Karpas-422 (cell line): ENCODE results near the gene CIROP. TPM values are rescaled to one million over a fixed set of nuclear protein-coding genes. Genes with fewer than 3 reads are reported as not detected.

ENCODE experiments used
- DNase-seq: peaks from one replicate; pipeline ENCODE4 v3.0.0-alpha.2; 2015
- H2AFZ ChIP-seq: fragments of 200-600 bp; sonication (generic); 2 replicates; pipeline ENCODE4 v1.6.1; 2014; ENCODE audit warnings: antibody characterized with exemption, low read length, mixed read lengths
- H3K27ac ChIP-seq: fragments of 200-600 bp; sonication (generic); 2 replicates; pipeline ENCODE4 v1.5.1; 2014; ENCODE audit warnings: mild to moderate bottlenecking, low read length, moderate library complexity
- H3K27me3 ChIP-seq: fragments of 200-600 bp; sonication (generic); 2 replicates; pipeline ENCODE4 v1.6.1; 2014; ENCODE audit warnings: low read length, mixed read lengths
- H3K36me3 ChIP-seq: fragments of 200-600 bp; sonication (generic); 2 replicates; pipeline ENCODE4 v1.6.1; 2014; ENCODE audit warnings: low read length, mixed read lengths; ENCODE audit not compliant: insufficient read depth
- H3K4me1 ChIP-seq: fragments of 200-600 bp; sonication (generic); 2 replicates; pipeline ENCODE4 v1.6.1; 2014; ENCODE audit warnings: mild to moderate bottlenecking, low read length, mixed read lengths
- H3K4me2 ChIP-seq: fragments of 200-600 bp; sonication (generic); 2 replicates; pipeline ENCODE4 v1.6.1; 2014; ENCODE audit warnings: low read length, low read depth, mild to moderate bottlenecking; ENCODE audit not compliant: poor library complexity, severe bottlenecking
- H3K4me3 ChIP-seq: fragments of 200-600 bp; sonication (generic); 2 replicates; pipeline ENCODE4 v1.5.1; 2014; ENCODE audit warnings: mild to moderate bottlenecking, antibody characterized with exemption, low read length, mixed read lengths
- H3K79me2 ChIP-seq: fragments of 200-600 bp; sonication (generic); 2 replicates; pipeline ENCODE4 v1.6.1; 2014; ENCODE audit warnings: mild to moderate bottlenecking, low read length, mixed read lengths
- H3K9ac ChIP-seq: fragments of 200-600 bp; sonication (generic); 2 replicates; pipeline ENCODE4 v1.6.0; 2014; ENCODE audit warnings: low read length
- H3K9me2 ChIP-seq: fragments of 200-600 bp; sonication (generic), shearing (Covaris generic); replicated peaks from 2 replicates; pipeline ENCODE4 v1.6.0; 2014; ENCODE audit warnings: mild to moderate bottlenecking, low read length, moderate library complexity; ENCODE audit not compliant: insufficient read depth
- H3K9me3 ChIP-seq: fragments of 300-700, 200-600 bp; sonication (generic); 2 replicates; pipeline ENCODE4 v1.6.1; 2014; ENCODE audit warnings: low read length, mixed read lengths
- H4K20me1 ChIP-seq: fragments of 200-600 bp; sonication (generic); 2 replicates; pipeline ENCODE4 v1.6.1; 2014; ENCODE audit warnings: mild to moderate bottlenecking, antibody characterized with exemption, low read length, low read depth; ENCODE audit not compliant: insufficient read depth
- total RNA-seq: library from RNA; depleted of rRNA; stranded (reverse); fragments of >200 nt; shearing (Covaris generic); gene quantifications from 2 replicates; pipeline ENCODE4 v1.2.3, GENCODE V29; 2014; ENCODE audit warnings: low replicate concordance

The CIROP gene
- total RNA-seq, 1 experiment from 2014 or later = not detected

DNA sequence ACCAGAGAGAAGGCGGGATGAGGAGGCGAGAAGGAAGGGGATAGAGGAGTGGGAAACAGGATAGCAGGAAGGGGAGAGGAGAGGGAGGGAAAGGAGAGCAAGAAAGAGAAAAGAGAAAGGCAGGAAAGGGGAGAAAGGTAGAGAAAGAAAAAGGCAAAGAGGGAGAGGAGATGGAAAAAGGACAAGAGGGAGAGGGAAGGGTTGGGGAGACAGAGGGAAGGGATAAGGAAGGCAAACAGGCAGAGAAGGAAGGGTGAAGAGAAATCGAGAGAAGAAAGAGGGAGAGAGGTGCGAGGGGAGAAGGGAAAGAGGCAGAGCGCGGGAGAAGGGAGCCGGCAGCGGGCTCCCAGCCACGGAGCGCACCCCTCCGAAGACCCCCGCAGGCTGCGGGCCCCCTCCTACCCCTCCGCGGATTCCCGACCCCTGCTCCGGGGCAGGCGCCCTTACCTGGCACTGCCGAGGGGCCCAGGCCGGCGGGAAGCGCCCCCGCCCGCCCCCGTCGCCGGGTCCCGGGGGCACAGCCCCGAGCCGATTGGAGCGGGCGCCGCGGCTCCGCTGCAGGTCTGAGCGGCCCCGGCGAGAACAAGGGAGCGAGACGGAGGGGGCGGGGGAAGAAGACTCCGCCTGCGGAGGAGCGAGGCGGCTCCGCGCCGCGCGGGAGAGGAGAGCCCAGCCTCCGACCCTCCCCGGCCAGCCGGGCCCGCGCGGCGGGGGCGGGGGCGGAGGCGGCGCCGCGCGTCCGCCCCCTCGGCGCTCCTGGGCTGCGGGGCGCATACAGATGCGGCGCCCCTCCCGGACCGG is 47.6 kb downstream of the CIROP start, which contains the start of gene CDH24:
CDH24 (minus strand) TSS at position 565 of the 801 bp plus-strand sequence. CDS start 1,787 bp downstream, outside the sequence.
- Histone ChIP-seq H3K79me2 (no peaks in the 10 kb centered on the region), H3K27ac (no peak within 1 kb of the TSS), H3K4me3 (peak within 1 kb of the TSS; percentile 71), H3K9me3 (no peaks in the 10 kb centered on the region), H2AFZ (no peak within 1 kb of the TSS), H3K9ac (peak within 1 kb of the TSS; percentile 70), H3K36me3 (peaks cover 12% of the 10 kb centered on the region), H3K4me2 (peak within 1 kb of the TSS; percentile 94), H3K9me2 (no peaks in the 10 kb centered on the region), H3K4me1 (peaks cover 19% of the 10 kb centered on the region), H3K27me3 (no peaks in the 10 kb centered on the region), H4K20me1 (peaks cover 9% of the 10 kb centered on the region)
- peak; percentile 90 for DNase-seq

DNA sequence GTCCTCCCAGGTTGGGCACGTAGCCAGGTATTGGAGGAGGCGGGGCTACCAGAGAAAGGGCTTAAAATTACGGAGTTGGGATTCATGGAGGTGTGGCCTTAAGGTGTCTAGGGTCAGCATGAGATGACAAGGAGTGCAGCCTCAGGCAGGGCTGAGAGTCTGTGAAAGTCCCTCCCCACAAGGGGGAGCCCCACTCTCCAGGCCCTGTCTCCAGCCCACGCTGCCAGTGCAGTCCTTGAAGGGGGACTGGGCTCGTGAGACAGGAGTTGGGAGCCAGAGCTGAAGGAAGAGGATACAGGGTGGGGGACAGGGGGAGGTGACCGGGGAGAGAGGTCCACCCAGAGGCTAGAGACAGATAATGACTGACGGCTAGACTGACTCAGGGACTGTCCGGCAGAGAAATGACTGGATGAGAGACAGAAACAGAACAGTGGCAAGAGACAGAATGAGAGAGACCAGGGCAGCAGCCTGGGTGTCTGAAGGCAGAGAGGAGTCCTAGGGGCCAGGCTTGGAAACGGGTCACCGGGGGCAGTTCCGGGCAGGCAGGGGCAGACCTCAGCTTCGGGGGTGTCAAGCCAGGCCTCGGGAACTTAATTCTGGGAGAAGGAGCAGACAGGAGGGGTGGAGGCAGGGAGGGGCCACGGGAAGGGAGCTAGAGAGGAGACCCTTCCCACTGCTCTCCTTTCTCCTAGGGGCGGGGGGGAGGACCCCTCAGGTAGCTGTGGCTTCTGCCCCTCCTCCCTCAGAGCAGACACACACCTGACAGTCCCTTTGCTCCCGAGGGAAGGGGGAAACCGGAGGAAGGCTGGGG is 48.4 kb downstream of the CIROP start:
- DNase-seq = peak; percentile 92
- no peak overlapping the region for H3K27ac ChIP-seq
- no peaks in the 10 kb centered on the region for H3K27me3 ChIP-seq
- H3K4me1 ChIP-seq = peaks cover 19% of the 10 kb centered on the region
- no peak overlapping the region for H3K4me3 ChIP-seq
- H3K9me2 ChIP-seq = no peaks in the 10 kb centered on the region
- H3K79me2 ChIP-seq = no peaks in the 10 kb centered on the region
- peak overlapping the region; percentile 45; the same call in 1 of the 2 replicates for H3K9ac ChIP-seq
- H2AFZ ChIP-seq = no peak overlapping the region
- peaks cover 9% of the 10 kb centered on the region for H3K36me3 ChIP-seq
- H3K4me2 ChIP-seq = peak overlapping the region; percentile 94
- no peaks in the 10 kb centered on the region for H3K9me3 ChIP-seq
- H4K20me1 ChIP-seq = peaks cover 9% of the 10 kb centered on the region

DNA sequence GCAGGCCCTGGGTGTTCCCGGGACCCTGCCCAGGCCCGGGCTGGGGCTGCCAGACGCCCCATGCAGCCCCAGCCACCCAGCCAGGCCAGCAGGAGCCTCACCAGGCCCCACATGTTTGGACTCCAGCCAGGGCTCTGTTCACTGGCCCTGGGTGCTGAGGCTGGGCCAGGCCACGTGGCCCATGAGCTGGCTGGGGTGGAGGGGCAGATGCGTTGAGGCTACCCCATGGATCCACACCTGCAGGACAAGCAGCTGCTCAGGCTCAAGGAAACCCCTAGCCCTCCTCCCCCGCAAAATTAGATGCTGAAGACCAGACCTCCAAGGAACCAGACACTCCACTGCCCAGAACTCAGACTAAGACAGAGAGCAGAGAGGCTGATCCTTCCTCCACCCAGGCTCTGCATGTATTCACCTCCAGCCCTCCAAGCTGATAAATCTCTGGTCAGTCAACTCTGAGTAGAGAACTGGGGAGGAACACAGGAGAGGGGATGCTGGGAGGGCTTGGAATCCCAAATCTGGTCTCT is 49.1 kb downstream of the CIROP start:
- no peak for DNase-seq
- Histone ChIP-seq H3K27me3 (no peaks in the 10 kb centered on the region), H3K9me2 (no peaks in the 10 kb centered on the region), H4K20me1 (peaks cover 5% of the 10 kb centered on the region; the same call in 1 of the 2 replicates), H3K79me2 (no peaks in the 10 kb centered on the region), H3K9ac (no peak overlapping the region), H3K4me2 (no peak overlapping the region), H2AFZ (no peak overlapping the region), H3K4me1 (peaks cover 19% of the 10 kb centered on the region), H3K36me3 (peaks cover 5% of the 10 kb centered on the region), H3K9me3 (no peaks in the 10 kb centered on the region), H3K4me3 (no peak overlapping the region), H3K27ac (no peak overlapping the region)

DNA sequence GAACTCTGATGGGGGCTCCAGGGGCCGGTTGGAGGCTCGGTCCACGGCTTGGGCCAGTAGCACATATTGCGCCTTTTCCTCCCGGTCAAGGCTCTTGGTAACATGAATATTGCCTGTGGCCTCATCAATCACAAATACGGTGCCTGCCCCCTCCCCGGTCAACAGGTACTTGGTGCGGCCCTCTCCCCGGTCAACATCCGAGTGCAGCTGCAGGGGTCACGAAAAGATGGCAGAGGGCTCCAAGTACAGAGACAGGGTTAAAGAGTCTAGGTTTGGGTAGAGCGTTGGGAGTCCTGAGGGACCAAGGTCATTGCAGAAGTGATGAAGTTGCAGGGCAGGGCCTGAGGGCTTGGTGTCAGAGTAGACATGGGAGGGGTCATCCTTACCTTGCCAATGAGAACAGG is 49.6 kb downstream of the CIROP start:
- Histone ChIP-seq H3K79me2 (no peaks in the 10 kb centered on the region), H3K4me1 (peaks cover 19% of the 10 kb centered on the region), H3K27ac (no peak overlapping the region), H3K4me3 (no peak overlapping the region), H3K27me3 (no peaks in the 10 kb centered on the region), H3K36me3 (0 out of 2 replicates have a peak, but pooled peaks cover 2% of the 10 kb centered on the region), H3K9ac (no peak overlapping the region), H3K9me2 (no peaks in the 10 kb centered on the region), H2AFZ (no peak overlapping the region), H3K9me3 (no peaks in the 10 kb centered on the region), H3K4me2 (no peak overlapping the region), H4K20me1 (peaks cover 5% of the 10 kb centered on the region; the same call in 1 of the 2 replicates)
- no peak for DNase-seq

DNA sequence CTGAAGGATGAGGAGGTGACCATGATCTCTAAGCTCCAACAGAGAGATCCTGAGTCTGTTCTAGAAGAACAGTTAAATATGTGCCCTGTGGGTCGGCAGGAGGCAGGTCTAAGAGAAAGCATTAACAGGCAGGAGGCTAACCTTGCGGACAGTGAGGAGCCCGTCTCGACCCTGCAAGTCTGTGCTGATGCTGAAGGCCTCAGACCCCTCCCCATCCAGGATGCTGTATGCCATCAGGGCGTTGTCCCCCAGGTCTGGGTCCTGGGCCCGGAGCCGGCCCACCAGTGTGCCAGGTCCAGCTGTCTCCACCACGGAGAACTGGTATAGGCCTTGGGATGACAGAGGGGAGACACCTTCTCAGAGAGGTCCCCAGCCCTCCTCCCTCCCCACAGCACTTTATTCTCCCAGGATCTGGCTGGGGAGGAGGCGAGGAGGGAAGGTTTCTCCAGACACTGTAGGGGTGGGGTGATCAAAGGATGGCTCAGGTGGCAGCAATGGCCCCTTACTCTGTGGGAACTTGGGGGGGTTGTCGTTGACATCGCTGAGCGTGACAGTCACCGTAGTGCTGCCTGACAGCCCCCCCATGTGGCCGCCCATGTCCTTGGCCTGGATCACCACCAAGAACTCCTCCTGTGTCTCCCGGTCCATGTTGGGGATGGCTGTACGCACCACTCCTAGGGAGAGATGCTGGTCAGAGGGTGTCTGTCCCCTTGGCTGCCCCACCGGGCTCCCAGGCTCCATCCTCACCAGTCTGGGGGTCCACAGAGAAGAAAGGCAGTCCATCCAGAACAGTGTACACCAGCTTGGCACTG is 50.6 kb downstream of the CIROP start:
- Histone ChIP-seq H3K9me3 (no peaks in the 10 kb centered on the region), H3K9me2 (no peaks in the 10 kb centered on the region), H3K27me3 (no peaks in the 10 kb centered on the region), H2AFZ (no peak overlapping the region), H3K9ac (no peak overlapping the region), H3K4me3 (no peak overlapping the region), H3K36me3 (no peaks in the 10 kb centered on the region), H4K20me1 (peaks cover 5% of the 10 kb centered on the region; the same call in 1 of the 2 replicates), H3K4me1 (peaks cover 19% of the 10 kb centered on the region), H3K27ac (no peak overlapping the region), H3K4me2 (no peak overlapping the region), H3K79me2 (no peaks in the 10 kb centered on the region)
- peak; percentile 70 for DNase-seq

DNA sequence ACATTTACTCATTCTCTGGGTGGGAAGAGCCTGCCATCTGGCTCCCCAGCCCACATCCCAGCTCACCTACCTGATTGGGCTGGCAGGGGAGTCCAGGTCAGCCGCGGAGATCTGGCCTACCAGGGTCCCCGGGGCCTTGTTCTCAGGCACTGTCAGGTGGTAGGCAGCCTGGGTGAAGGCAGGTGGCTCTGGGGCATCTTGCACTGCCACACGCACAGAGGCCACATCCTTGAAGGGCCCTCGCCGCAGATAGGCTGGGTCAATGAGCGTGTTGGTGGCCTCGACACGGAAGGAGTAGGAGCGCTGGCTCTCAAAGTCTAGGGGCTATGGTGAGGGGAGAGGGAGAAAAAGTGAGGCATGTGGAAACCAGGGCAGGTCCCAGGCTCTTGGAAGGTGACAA is 51.4 kb downstream of the CIROP start:
- no peak for DNase-seq
- Histone ChIP-seq H3K9ac (no peak overlapping the region), H3K27ac (no peak overlapping the region), H2AFZ (no peak overlapping the region), H3K4me2 (no peak overlapping the region), H3K9me3 (no peaks in the 10 kb centered on the region), H3K4me1 (peaks cover 19% of the 10 kb centered on the region), H3K4me3 (no peak overlapping the region), H3K9me2 (no peaks in the 10 kb centered on the region), H3K27me3 (no peaks in the 10 kb centered on the region), H3K79me2 (no peaks in the 10 kb centered on the region), H4K20me1 (peaks cover 5% of the 10 kb centered on the region; the same call in 1 of the 2 replicates), H3K36me3 (no peaks in the 10 kb centered on the region)

DNA sequence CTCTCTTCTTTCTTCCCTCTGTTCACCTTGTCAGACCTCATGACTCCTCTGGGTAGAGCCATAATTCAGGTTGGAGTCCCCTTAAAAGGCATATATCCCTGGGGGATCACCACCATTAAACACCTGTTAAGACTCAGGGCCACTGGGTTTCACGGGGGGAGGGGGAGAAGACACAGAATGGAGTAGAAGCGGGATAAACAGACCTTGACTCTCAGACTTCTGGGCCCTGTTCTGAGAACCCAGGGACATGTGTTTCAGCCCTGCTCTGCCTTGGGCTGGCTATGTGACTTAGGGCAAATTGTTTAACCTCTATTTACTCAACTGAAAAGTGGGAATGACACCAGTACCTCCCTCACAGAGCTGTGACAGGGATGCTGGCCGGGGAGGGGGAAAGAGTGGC is 52.1 kb downstream of the CIROP start:
- no peak overlapping the region for H3K27ac ChIP-seq
- peaks cover 5% of the 10 kb centered on the region; the same call in 1 of the 2 replicates for H4K20me1 ChIP-seq
- no peak for DNase-seq
- no peak overlapping the region for H2AFZ ChIP-seq
- H3K9me2 ChIP-seq = no peaks in the 10 kb centered on the region
- no peaks in the 10 kb centered on the region for H3K27me3 ChIP-seq
- H3K4me1 ChIP-seq = peaks cover 13% of the 10 kb centered on the region
- H3K36me3 ChIP-seq = no peaks in the 10 kb centered on the region
- H3K9ac ChIP-seq = no peak overlapping the region
- H3K9me3 ChIP-seq = no peaks in the 10 kb centered on the region
- H3K4me3 ChIP-seq = no peak overlapping the region
- H3K4me2 ChIP-seq = no peak overlapping the region
- H3K79me2 ChIP-seq = no peaks in the 10 kb centered on the region
